ENCODE data around the gene ALDH4A1.

- TF ChIP-seq CTCF (IDR thresholded peaks at IDR 0.05): no peak
- TF ChIP-seq PRRX2 (CRISPR knock-in tag; IDR thresholded peaks at IDR 0.05): no peak
- TF ChIP-seq GABPB1 (CRISPR knock-in tag; IDR thresholded peaks at IDR 0.05): no peak
- TF ChIP-seq HMGXB4 (CRISPR knock-in tag; IDR thresholded peaks at IDR 0.05): no peak
- TF ChIP-seq ESRRA (CRISPR knock-in tag; IDR thresholded peaks at IDR 0.05; ENCODE audit: borderline replicate concordance): no peak
- no peak for TF ChIP-seq RORB (CRISPR knock-in tag; IDR thresholded peaks at IDR 0.05)
These were observed 34.6 kb upstream of the ALDH4A1 start for GRCh38 chr1:18936814-18937481.
